ENCODE data around the gene SLC25A47.

SLC25A47 gene

DNA sequence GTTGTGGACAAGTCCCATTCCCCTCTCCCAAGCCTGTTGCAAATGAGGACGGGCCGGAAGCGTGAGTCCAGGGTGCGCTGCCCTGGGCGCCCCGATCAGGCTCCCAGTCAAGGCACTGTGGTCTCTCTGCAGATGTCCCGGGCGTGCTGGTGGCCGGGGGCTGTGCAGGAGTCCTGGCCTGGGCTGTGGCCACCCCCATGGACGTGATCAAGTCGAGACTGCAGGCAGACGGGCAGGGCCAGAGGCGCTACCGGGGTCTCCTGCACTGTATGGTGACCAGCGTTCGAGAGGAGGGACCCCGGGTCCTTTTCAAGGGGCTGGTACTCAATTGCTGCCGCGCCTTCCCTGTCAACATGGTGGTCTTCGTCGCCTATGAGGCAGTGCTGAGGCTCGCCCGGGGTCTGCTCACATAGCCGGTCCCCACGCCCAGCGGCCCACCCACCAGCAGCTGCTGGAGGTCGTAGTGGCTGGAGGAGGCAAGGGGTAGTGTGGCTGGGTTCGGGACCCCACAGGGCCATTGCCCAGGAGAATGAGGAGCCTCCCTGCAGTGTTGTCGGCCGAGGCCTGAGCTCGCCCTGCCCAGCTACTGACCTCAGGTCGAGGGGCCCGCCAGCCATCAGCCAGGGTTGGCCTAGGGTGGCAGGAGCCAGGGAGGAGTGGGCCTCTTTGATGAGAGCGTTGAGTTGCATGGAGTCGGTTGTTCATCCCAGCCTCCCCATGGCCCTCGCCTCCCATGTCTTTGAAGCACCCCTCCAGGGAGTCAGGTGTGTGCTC, 6.3 kb downstream of the SLC25A47 start:
- DNase-seq (ENCODE audit: extremely low read depth, low read depth) = no peak
- TF ChIP-seq, protein P1, sequence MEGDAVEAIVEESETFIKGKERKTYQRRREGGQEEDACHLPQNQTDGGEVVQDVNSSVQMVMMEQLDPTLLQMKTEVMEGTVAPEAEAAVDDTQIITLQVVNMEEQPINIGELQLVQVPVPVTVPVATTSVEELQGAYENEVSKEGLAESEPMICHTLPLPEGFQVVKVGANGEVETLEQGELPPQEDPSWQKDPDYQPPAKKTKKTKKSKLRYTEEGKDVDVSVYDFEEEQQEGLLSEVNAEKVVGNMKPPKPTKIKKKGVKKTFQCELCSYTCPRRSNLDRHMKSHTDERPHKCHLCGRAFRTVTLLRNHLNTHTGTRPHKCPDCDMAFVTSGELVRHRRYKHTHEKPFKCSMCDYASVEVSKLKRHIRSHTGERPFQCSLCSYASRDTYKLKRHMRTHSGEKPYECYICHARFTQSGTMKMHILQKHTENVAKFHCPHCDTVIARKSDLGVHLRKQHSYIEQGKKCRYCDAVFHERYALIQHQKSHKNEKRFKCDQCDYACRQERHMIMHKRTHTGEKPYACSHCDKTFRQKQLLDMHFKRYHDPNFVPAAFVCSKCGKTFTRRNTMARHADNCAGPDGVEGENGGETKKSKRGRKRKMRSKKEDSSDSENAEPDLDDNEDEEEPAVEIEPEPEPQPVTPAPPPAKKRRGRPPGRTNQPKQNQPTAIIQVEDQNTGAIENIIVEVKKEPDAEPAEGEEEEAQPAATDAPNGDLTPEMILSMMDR (IDR thresholded peaks at IDR 0.05; ENCODE audit: low read depth, low read length) = no peak

DNA sequence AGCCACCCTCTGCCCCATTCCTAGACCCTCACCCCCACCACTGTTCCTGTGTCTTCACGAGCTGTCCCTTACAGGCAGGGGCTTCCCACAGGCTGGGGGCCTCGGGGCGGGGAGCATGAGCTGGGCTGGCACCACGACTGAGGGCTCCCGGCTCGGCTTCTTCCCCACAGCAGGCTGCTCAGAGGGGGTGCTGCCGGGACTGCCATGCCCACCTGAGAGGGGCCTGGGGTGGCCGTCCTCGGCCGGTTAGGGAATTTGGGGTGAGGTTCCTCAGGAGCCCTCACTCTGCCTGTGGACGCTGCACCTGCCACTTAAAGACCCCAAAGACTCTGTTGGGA, 6.8 kb downstream of the SLC25A47 start:
- TF ChIP-seq, protein P1 (IDR thresholded peaks at IDR 0.05; ENCODE audit: low read depth, low read length) = no peak
- DNase-seq (ENCODE audit: extremely low read depth, low read depth) = no peak

DNA sequence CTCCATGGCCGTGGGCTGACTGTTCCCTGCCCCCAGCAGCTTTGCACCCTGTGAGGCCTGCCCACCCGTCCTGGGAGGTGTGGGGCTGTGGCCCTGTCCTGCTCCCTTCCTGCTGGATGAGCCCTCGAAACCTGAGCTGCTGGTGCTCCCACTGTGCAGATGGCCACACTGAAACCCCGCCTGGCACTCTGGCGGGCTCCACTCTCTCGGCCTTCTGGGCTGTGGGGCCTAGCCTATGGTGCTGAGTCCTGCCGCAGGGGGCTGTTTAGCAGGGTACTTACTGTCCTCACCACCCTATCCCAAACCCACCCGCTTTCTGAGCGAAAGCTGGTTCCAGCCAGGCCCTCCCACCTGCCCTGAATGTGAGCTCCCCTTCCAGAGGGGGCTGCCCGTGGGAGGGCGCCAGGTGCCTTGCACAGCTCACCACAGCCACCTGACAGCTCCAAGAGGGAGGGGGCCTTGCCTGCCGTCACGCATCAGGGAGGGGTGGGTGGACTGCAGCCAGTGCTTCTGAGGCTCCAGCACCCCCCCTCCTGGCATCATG, 7.3 kb downstream of the SLC25A47 start:
- TF ChIP-seq, protein P1 (IDR thresholded peaks at IDR 0.05; ENCODE audit: low read depth, low read length) = no peak
- DNase-seq (ENCODE audit: extremely low read depth, low read depth) = no peak

DNA sequence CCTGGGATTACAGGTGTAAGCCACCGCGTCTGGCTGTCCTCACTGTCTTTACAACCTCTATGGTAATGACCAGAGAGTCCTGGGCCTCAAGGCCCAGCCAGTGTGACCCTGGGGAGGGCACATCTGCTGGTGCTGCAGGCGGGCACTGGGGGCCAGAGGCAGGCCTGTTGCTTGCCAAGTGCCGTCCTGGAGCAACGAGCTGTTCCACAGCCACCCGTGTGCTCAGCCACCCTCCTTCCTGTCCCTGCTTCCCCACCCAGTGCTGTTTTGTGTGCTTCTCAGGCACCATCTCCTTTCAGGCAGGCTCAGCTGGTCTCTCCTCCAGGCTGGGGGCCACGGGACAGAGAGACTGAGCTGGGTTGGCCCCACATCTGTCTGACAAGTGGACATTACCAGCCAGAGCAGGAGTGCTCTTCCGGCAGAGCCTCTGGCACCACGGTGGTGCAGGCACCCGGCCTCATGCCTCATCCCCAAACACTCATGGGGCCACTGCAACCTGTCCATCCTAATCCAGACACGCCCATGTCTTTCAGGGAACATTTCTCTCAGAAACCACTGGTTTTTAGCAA, 9.0 kb downstream of the SLC25A47 start:
- TF ChIP-seq, protein P1 (IDR thresholded peaks at IDR 0.05; ENCODE audit: low read depth, low read length) = no peak
- DNase-seq (ENCODE audit: extremely low read depth, low read depth) = no peak

DNA sequence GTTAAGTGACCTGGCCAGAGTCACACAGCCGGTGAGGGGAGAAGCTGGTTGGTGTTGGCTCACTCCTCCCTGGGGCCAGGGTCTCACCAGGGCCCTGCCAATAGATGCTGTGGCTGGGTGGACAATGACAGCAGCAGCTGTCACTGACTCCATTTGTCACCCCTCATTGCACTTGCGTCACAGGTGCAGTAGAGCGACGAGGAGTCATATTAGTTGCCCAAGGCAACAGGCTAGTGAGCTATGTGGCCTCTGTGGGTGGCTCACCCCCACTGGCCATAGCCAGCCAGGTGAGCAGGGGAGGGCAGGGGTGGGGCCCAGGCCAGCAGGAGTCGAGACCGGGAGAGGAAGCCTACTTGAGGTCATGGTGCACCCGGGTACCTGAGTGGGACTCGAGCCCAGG, 9.7 kb downstream of the SLC25A47 start:
- DNase-seq (ENCODE audit: extremely low read depth, low read depth) = no peak
- TF ChIP-seq, protein P1 (IDR thresholded peaks at IDR 0.05; ENCODE audit: low read depth, low read length) = no peak

DNA sequence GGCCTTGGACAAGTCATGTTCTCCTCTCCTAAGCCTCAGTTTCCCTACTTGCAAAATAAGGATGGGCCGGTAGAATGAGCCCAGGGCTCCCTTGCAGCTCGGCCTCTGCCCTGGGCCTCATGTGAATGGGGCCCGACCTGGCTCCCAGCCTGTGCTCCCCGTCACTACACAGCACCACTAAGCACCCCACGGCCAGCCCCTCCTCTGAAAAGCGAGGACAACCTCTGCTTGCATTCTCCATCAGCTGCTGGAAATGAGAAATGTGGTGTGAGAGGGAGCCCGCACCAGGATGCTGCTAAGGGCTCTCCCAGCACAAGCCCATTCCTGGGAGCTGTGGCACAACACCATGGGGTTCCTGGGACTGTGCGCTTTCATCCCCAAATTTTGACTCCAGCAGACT, 10.2 kb downstream of the SLC25A47 start:
- no peak for DNase-seq (ENCODE audit: extremely low read depth, low read depth)
- TF ChIP-seq, protein P1 (IDR thresholded peaks at IDR 0.05; ENCODE audit: low read depth, low read length) = no peak

DNA sequence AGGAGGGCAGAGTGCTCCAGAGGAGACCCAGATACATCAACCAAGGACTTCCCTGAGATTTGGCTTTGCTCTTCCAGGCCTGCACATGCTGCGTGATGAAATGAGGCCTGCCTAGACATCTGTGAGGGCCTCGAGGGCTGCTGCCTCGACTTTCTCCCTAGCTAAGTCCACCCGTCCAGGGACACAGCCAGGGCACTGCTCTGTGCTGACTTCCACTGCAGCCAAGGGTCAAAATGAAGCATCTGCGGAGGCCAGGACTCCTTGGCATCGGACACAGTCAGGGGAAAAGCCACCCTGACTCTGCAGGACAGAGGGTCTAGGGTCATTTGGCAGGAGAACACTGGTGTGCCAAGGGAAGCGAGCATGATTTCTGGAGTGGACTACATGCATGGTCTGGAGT, 10.7 kb downstream of the SLC25A47 start:
- TF ChIP-seq, protein P1 (IDR thresholded peaks at IDR 0.05; ENCODE audit: low read depth, low read length) = no peak
- no peak for DNase-seq (ENCODE audit: extremely low read depth, low read depth)
